HG03565 (cell line): ENCODE measurements around the gene MAGEB3.

ENCODE experiments used
- ATAC-seq: cut with Tn5 transposase; IDR thresholded peaks from one replicate; pipeline ENCODE4 v1.9.1; 2021; ENCODE audit warnings: mild to moderate bottlenecking, moderate library complexity; ENCODE audit not compliant: unreplicated experiment

Gene MAGEB3

GRCh38 chrX:30278365-30278764, 47.9 kb downstream of the MAGEB3 start:
- ATAC-seq: no peak

- no peak for ATAC-seq
Observed at GRCh38 chrX:30280428-30280827, 50.0 kb downstream of the MAGEB3 start.

- no peak for ATAC-seq
Observed at GRCh38 chrX:30282527-30282926, 52.1 kb downstream of the MAGEB3 start.

GRCh38 chrX:30283456-30284200, 53.2 kb downstream of the MAGEB3 start:
- no peak for ATAC-seq
